Tibial nerve (tissue), 4 donors: ENCODE results near the gene BAD. TPM values are rescaled to one million over a fixed set of nuclear protein-coding genes. Genes with fewer than 3 reads are reported as not detected.

Experiments used
- DNase-seq, 2 donors: peaks; one replicate each; pipeline ENCODE4 v3.0.0-alpha.2; 2019; ENCODE audit warnings: low spot score in 2 of 2
- H3K27ac ChIP-seq, 4 donors: fragments of 200-600 bp; sonication (generic) in 3 of 4; one replicate each; pipeline ENCODE4 v1.5.1; 2017 to 2019; ENCODE audit warnings: mild to moderate bottlenecking in 1 of 4
- H3K27me3 ChIP-seq, 2 donors: fragments of 200-600 bp; sonication (generic) in 1 of 2; one replicate each; pipeline versions ENCODE4 v1.5.1 to v1.6.0; 2017 to 2019
- H3K36me3 ChIP-seq, 3 donors: fragments of 200-600 bp; sonication (generic); one replicate each; pipeline ENCODE4 v1.5.1; 2018 to 2019
- H3K4me1 ChIP-seq, 4 donors: fragments of 200-600 bp; sonication (generic) in 3 of 4; one replicate each; pipeline ENCODE4 v1.5.1; 2017 to 2019
- H3K4me3 ChIP-seq, 4 donors: fragments of 200-600 bp; sonication (generic) in 3 of 4; one replicate each; pipeline ENCODE4 v1.5.1; 2017 to 2019; ENCODE audit warnings: mild to moderate bottlenecking in 1 of 4, moderate library complexity in 1 of 4
- H3K9me3 ChIP-seq, 4 donors: fragments of 200-600 bp; sonication (generic) in 3 of 4; one replicate each; pipeline ENCODE4 v1.5.1; 2017 to 2019
- EP300 ChIP-seq, 2 donors: sonication (generic); formaldehyde crosslinking; IDR thresholded peaks; one replicate each; pipeline ENCODE4 v1.6.1; 2017; ENCODE audit warnings: antibody characterized with exemption in 2 of 2, mild to moderate bottlenecking in 1 of 2
- POLR2A ChIP-seq, 2 donors: fragments of 450-650 bp; IDR thresholded peaks; one replicate each; pipeline ENCODE4 v1.6.1; 2017; ENCODE audit warnings: antibody characterized with exemption in 2 of 2, mild to moderate bottlenecking in 2 of 2, moderate library complexity in 2 of 2
- WGBS, 2 donors: methylation state at CpG; one replicate each; pipeline ENCODE4 v1.1.5; 2018; 5-methylcytosine and 5-hydroxymethylcytosine counted together
- total RNA-seq, 4 donors: library from RNA; depleted of rRNA; stranded (reverse); fragments of >200 nt; gene quantifications; one replicate each; pipeline ENCODE4 v1.1.0, GENCODE V29; 2016
- TF ChIP-seq, protein P1 (sequence below), 5 experiments: fragments of 200-600 bp in 3 of 5; fragments of 450-650 bp in 2 of 5; sonication (generic) in 3 of 5; IDR thresholded peaks; one replicate each; pipeline ENCODE4 v1.5.1; 2016 to 2019; ENCODE audit warnings: antibody characterized with exemption in 5 of 5, mild to moderate bottlenecking in 3 of 5, moderate library complexity in 2 of 5

The BAD gene
- total RNA-seq, 4 donors from 2014 or later = 110 to 143 (median 124) TPM

DNA sequence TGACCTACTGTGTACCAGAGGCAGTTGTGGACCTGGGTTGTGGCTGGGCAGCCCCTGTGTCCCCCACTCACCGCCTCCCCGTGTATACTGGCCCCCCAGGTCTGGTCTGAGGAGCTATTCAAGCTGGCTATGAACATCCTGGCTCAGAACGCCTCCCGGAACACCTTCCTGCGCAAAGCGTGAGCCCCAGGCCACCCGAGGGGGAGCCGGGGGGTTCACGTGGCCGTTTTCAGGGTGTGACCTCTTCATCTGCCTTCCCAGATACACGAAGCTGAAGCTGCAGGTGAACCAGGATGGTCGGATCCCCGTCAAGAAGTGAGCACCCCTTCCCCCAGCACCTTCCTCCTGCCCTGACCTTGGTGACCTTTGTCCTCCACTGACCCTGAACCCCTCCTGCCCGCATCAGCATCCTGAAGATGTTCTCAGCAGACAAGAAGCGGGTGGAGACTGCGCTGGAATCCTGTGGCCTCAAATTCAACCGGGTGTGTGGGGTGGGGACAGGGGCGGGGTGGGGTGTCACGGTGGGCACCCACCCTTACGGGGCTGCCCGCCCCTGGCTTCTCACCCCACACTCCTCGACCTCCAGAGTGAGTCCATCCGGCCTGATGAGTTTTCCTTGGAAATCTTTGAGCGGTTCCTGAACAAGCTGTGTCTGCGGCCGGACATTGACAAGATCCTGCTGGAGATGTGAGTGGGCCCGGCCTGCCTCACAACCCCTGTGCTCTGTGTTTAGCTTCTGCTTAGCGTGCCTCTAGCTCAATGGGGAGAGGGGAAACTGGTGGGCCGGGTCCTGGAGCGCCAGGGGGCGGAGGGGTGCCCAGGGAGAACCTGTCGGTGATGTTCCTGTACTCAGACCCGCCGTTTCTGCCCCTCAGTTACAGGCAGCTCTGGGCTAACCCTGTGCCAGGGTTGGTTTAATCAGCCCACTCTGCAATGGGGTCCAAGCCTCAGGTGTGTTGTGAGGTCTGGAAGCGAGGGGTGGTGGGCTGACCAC lies 29.0 kb downstream of the BAD start:
- peaks cover 0 to 61% (median 6%) of the 10 kb centered on the region in 3 donors for H3K36me3 ChIP-seq
- H3K9me3 ChIP-seq = no peaks in the 10 kb centered on the region
- H3K27ac ChIP-seq = no peak overlapping the region
- WGBS, 2 donors = 84 to 91% methylated on average over 17 to 28 of the region's 35 CpGs
- TF ChIP-seq, protein P1, sequence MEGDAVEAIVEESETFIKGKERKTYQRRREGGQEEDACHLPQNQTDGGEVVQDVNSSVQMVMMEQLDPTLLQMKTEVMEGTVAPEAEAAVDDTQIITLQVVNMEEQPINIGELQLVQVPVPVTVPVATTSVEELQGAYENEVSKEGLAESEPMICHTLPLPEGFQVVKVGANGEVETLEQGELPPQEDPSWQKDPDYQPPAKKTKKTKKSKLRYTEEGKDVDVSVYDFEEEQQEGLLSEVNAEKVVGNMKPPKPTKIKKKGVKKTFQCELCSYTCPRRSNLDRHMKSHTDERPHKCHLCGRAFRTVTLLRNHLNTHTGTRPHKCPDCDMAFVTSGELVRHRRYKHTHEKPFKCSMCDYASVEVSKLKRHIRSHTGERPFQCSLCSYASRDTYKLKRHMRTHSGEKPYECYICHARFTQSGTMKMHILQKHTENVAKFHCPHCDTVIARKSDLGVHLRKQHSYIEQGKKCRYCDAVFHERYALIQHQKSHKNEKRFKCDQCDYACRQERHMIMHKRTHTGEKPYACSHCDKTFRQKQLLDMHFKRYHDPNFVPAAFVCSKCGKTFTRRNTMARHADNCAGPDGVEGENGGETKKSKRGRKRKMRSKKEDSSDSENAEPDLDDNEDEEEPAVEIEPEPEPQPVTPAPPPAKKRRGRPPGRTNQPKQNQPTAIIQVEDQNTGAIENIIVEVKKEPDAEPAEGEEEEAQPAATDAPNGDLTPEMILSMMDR (IDR thresholded peaks at IDR 0.05) = no peak
- TF ChIP-seq POLR2A (IDR thresholded peaks at IDR 0.05) = no peak
- no peak for TF ChIP-seq EP300 (IDR thresholded peaks at IDR 0.05)
- no peak overlapping the region for H3K4me3 ChIP-seq
- H3K4me1 ChIP-seq = peaks cover 0 to 32% (median 20%) of the 10 kb centered on the region in 4 donors
- H3K27me3 ChIP-seq = no peaks in the 10 kb centered on the region
- DNase-seq = no peak

DNA sequence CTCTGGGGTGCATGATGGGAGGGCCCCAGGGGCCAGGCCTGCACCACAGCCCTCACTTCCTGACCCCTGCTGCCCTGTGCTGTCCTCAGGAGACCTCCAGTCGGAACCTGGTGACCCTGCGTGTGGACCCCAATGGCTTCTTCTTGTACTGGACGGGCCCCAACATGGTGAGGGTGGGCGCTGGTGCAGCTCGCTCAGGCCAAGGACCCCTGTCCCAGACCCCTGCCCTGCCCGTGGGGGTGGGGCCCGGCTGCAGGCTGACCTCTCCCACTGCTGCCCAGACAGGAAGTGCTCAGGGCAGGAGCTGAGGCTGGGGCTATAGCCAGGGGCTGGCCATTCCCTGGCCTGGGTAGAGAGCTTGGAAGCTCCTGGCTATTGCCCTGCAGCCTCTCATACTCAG lies 30.1 kb downstream of the BAD start:
- H3K4me1 ChIP-seq = peaks cover 0 to 42% (median 21%) of the 10 kb centered on the region in 4 donors
- no peaks in the 10 kb centered on the region for H3K27me3 ChIP-seq
- no peaks in the 10 kb centered on the region for H3K9me3 ChIP-seq
- H3K27ac ChIP-seq = no peak overlapping the region
- H3K4me3 ChIP-seq = no peak overlapping the region
- DNase-seq = no peak
- peaks cover 0 to 50% (median 6%) of the 10 kb centered on the region in 3 donors for H3K36me3 ChIP-seq
- TF ChIP-seq POLR2A (IDR thresholded peaks at IDR 0.05) = no peak
- TF ChIP-seq, protein P1 (IDR thresholded peaks at IDR 0.05) = no peak
- TF ChIP-seq EP300 (IDR thresholded peaks at IDR 0.05) = no peak
- 69 to 81% methylated on average over 4 to 7 of the region's 7 CpGs for WGBS, 2 donors

DNA sequence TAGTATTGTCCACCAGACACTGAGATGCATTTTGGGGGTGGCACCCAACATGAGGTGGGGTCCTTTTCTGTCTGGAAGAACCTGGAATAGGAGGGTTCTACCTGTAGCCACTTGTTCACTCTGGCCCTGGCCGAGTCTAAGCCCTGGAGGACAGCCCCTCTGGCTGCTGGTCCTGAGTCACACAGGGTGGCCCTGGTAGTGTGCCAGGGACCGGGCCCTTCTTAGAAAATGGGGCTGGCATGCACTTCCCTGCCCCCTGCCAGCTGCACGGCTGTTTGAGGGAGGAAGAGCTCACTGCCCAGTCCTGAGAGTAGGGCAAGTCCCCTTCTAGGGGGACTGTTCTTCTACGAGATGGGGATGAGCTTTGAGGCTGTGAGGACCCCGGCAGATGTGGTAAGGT lies 31.0 kb downstream of the BAD start:
- no peaks in the 10 kb centered on the region for H3K27me3 ChIP-seq
- DNase-seq = no peak
- TF ChIP-seq EP300 (IDR thresholded peaks at IDR 0.05) (no peak), POLR2A (IDR thresholded peaks at IDR 0.05) (no peak)
- TF ChIP-seq, protein P1 (IDR thresholded peaks at IDR 0.05) = no peak
- WGBS, 2 donors = 32 to 43% methylated on average over 5 of the region's 5 CpGs
- H3K4me1 ChIP-seq = peaks cover 0 to 50% (median 21%) of the 10 kb centered on the region in 4 donors
- no peak overlapping the region for H3K4me3 ChIP-seq
- H3K27ac ChIP-seq = no peak overlapping the region
- H3K9me3 ChIP-seq = no peaks in the 10 kb centered on the region
- H3K36me3 ChIP-seq = peaks cover 0 to 41% (median 0%) of the 10 kb centered on the region in 3 donors

DNA sequence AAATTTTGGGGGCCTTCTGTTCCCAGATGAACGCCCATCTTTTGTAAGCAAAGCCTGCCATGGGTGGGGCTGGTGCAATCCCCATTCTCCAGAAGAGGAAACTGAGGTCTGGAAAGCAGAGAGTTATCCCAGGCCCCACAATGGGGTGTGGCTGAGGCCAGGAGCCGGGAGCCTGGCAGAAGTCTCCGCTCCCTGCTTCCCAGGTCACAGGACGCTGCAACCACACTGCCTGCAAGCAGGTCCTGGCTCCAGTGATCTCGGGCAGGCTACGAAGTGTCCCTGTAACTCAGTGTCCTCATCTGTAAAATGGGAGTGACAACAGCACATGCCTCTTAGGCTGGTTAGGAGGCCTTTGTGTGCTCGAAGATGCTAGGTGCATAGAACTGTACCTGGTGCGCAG lies 31.4 kb downstream of the BAD start:
- Histone ChIP-seq H3K27me3 (no peaks in the 10 kb centered on the region), H3K36me3 (peaks cover 0 to 37% (median 0%) of the 10 kb centered on the region in 3 donors), H3K27ac (peak overlapping the region in 2 of 4 donors; percentile 75 to 89), H3K9me3 (no peaks in the 10 kb centered on the region), H3K4me3 (peak overlapping the region in 2 of 4 donors; percentile 61 to 96), H3K4me1 (peaks cover 0 to 55% (median 21%) of the 10 kb centered on the region in 4 donors)
- DNase-seq = no peak
- TF ChIP-seq POLR2A (IDR thresholded peaks at IDR 0.05) = no peak
- TF ChIP-seq, protein P1 (IDR thresholded peaks at IDR 0.05) = no peak
- no peak for TF ChIP-seq EP300 (IDR thresholded peaks at IDR 0.05)
- 72 to 78% methylated on average over 6 to 8 of the region's 8 CpGs for WGBS, 2 donors
